HG03439 (cell line): Measurements from ENCODE around the gene COASY.
"Not testable (repeated sequence)": the region's sequence is repeated elsewhere in the genome, so short reads cannot be mapped to it uniquely, and the experiment has no call there.

ENCODE experiments used
- ATAC-seq: cut with Tn5 transposase; IDR thresholded peaks from one replicate; pipeline ENCODE4 v1.9.1; 2021; ENCODE audit warnings: mild to moderate bottlenecking, moderate library complexity; ENCODE audit not compliant: unreplicated experiment

COASY gene

GRCh38 chr17:42531455-42532354 lies 30.2 kb upstream of the COASY start:
- ATAC-seq: no peak

GRCh38 chr17:42535155-42536047 lies 26.5 kb upstream of the COASY start:
- ATAC-seq: peak; percentile 2

- peak; percentile 82 for ATAC-seq
These were observed 25.9 kb upstream of the COASY start, which contains the start of gene NAGLU for GRCh38 chr17:42536048-42536371. Gene NAGLU, plus strand, starts transcription at chr17:42536241. Its CDS starts 32 bp downstream, at chr17:42536273.

GRCh38 chr17:42536372-42537155 lies 25.4 kb upstream of the COASY start:
- ATAC-seq: peak; percentile 55

- ATAC-seq: no peak
These were observed 24.7 kb upstream of the COASY start for GRCh38 chr17:42537156-42537805.

GRCh38 chr17:42537826-42538451 lies 24.0 kb upstream of the COASY start:
- ATAC-seq: no peak

GRCh38 chr17:42538482-42538881 lies 23.5 kb upstream of the COASY start:
- no peak for ATAC-seq

- not testable (repeated sequence) for ATAC-seq
These were observed 21.4 kb upstream of the COASY start for GRCh38 chr17:42540558-42540957.

- ATAC-seq: no peak
These were observed 20.7 kb upstream of the COASY start for GRCh38 chr17:42541041-42541833.

- ATAC-seq: no peak
These were observed 18.5 kb upstream of the COASY start for GRCh38 chr17:42543190-42544079.

- no peak for ATAC-seq
These were observed 17.1 kb upstream of the COASY start for GRCh38 chr17:42544874-42545283.

- ATAC-seq: not testable (repeated sequence)
These were observed 16.0 kb upstream of the COASY start for GRCh38 chr17:42545755-42546505.

- no peak for ATAC-seq
These were observed 14.9 kb upstream of the COASY start for GRCh38 chr17:42547001-42547461.

GRCh38 chr17:42547698-42548069 lies 14.3 kb upstream of the COASY start:
- no peak for ATAC-seq

GRCh38 chr17:42548070-42548837 lies 13.7 kb upstream of the COASY start:
- peak; percentile 57 for ATAC-seq

GRCh38 chr17:42548993-42549755 lies 12.8 kb upstream of the COASY start:
- no peak for ATAC-seq
